ENCODE measurements around the gene NKD2.

Gene NKD2

DNA sequence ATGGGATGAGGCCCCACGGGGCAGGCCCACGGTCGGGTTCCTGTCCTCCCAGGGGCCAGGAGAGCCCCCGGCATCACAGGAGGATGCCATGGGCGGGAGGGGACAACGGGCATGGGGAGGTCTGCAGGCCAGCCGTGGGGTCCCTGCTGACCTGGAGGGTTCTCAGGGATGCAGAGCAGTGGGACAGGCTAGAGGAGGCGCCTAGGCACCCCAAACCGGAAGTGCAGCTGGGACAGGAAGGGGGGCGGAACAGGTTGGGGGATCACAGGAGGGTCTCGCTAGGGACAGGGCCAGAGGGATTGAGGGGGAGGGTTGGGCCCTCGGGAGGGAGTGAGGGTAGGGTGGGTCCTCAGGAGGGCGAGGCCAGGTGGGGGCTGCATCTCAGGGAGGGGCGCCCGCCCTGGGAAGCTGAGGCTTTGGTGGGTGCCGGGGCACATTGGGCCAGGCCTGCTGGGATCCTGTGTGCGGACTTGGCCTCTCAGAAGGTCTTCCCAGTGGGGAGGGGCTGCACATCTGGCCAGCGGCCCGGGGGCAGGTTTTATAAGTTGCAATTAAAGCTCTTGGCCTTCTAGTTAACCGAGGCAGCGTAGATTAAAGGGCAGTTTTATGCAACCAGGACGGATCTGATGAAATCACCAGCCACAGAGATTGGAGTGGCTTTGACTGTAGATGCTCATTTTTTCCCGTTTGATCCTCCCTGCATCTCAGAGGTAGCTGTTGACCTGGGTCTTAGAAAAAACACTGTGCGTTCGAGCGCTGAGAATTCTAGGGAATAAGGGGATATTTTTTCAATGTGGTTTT lies 20.1 kb downstream of the NKD2 start:
- TF ChIP-seq, protein P1, sequence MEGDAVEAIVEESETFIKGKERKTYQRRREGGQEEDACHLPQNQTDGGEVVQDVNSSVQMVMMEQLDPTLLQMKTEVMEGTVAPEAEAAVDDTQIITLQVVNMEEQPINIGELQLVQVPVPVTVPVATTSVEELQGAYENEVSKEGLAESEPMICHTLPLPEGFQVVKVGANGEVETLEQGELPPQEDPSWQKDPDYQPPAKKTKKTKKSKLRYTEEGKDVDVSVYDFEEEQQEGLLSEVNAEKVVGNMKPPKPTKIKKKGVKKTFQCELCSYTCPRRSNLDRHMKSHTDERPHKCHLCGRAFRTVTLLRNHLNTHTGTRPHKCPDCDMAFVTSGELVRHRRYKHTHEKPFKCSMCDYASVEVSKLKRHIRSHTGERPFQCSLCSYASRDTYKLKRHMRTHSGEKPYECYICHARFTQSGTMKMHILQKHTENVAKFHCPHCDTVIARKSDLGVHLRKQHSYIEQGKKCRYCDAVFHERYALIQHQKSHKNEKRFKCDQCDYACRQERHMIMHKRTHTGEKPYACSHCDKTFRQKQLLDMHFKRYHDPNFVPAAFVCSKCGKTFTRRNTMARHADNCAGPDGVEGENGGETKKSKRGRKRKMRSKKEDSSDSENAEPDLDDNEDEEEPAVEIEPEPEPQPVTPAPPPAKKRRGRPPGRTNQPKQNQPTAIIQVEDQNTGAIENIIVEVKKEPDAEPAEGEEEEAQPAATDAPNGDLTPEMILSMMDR (conservative IDR thresholded peaks at IDR 0.05; ENCODE audit: low read depth, low read length) = no peak
- Histone ChIP-seq H2AFZ (ENCODE audit: low read depth) (no peak overlapping the region), H3K4me3 (IDR thresholded peaks at IDR 0.05; ENCODE audit: insufficient read depth, low read depth, low read length) (no peak overlapping the region), H3K79me2 (ENCODE audit: insufficient read depth, low read depth) (peaks cover 51% of the 10 kb centered on the region), H3K27ac (no peak overlapping the region), H4K20me1 (ENCODE audit: insufficient read depth) (peaks cover 7% of the 10 kb centered on the region; the same call in 1 of the 2 replicates), H3K4me2 (no peak overlapping the region), H3K36me3 (ENCODE audit: insufficient read depth) (peaks cover 8% of the 10 kb centered on the region; the same call in 1 of the 2 replicates), H3K27me3 (ENCODE audit: insufficient read depth, low read depth) (no peaks in the 10 kb centered on the region), H3K9ac (no peak overlapping the region), H3K4me1 (ENCODE audit: low read depth, poor library complexity, severe bottlenecking) (no peaks in the 10 kb centered on the region)

DNA sequence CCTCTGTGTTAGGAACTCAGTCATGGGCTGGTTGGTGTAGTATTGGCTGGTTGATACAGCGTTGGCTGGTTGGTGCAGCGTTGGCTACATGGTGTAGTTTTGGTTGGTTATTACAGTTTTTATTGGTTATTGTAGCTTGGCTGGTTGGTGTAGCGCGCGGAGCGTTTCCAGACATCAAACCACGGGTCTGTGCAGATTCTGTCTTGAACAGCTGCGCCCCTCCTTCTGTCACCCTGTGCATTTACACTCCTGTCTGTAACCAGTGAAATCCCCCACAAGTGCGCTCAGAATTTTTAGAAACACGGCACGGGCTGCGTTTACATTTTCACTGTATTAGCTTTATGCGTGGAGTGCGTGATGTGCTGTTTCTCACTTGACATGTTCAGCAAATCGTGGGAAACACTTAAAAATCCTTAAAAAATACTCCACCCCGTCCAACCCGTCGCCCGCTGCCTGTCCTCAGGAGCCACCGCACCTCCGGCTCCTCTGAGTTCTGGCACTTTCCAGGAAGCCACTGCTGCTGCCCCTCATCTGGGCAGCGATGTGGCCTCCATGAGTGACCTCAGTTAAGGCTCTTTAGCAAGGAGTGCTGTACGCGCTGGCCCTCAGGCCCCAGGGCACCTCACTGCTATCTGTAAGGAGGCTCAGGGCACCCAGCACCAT lies 20.8 kb downstream of the NKD2 start:
- H3K79me2 ChIP-seq (ENCODE audit: insufficient read depth, low read depth) = peaks cover 55% of the 10 kb centered on the region
- H3K27ac ChIP-seq = no peak overlapping the region
- H3K4me3 ChIP-seq (IDR thresholded peaks at IDR 0.05; ENCODE audit: insufficient read depth, low read depth, low read length) = no peak overlapping the region
- TF ChIP-seq, protein P1 (conservative IDR thresholded peaks at IDR 0.05; ENCODE audit: low read depth, low read length) = no peak
- no peak overlapping the region for H3K4me2 ChIP-seq
- H4K20me1 ChIP-seq (ENCODE audit: insufficient read depth) = peaks cover 7% of the 10 kb centered on the region; the same call in 1 of the 2 replicates
- no peak overlapping the region for H2AFZ ChIP-seq (ENCODE audit: low read depth)
- peaks cover 11% of the 10 kb centered on the region; the same call in 1 of the 2 replicates for H3K36me3 ChIP-seq (ENCODE audit: insufficient read depth)
- no peaks in the 10 kb centered on the region for H3K4me1 ChIP-seq (ENCODE audit: low read depth, poor library complexity, severe bottlenecking)
- no peak overlapping the region for H3K9ac ChIP-seq
- H3K27me3 ChIP-seq (ENCODE audit: insufficient read depth, low read depth) = no peaks in the 10 kb centered on the region

DNA sequence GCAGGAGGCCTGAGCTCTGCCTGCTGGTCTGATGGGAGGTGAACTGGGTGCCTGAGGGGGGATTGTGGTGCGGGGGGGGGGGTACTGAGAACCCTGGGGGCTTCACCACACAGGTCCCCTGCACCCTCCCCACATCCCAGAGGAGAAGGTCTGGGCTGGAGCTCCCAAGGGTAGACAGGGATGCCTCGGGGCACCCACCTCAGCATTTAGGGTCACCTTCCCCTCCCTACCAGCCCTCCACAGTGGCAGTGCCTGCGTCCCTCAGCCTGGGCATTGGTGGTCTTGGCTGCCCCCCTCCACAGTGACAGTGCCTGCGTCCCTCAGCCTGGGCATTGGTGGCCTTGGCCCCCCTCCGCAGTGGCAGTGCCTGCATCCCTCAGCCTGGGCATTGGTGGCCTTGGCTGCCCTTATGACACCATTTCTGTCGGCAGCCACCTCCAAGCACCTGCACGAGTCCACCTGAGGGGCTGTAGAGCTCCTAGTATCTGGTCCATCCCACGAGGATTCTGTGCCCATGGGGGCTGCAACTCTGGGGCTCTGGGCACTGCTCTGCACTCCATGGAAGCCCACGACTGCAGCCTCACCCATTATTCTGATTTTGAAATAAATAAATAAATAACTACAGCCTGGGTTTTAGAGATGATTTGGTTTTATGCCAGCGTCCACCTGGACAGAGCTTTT lies 21.5 kb downstream of the NKD2 start:
- Histone ChIP-seq H3K4me2 (no peak overlapping the region), H3K27me3 (ENCODE audit: insufficient read depth, low read depth) (no peaks in the 10 kb centered on the region), H3K4me1 (ENCODE audit: low read depth, poor library complexity, severe bottlenecking) (no peaks in the 10 kb centered on the region)

DNA sequence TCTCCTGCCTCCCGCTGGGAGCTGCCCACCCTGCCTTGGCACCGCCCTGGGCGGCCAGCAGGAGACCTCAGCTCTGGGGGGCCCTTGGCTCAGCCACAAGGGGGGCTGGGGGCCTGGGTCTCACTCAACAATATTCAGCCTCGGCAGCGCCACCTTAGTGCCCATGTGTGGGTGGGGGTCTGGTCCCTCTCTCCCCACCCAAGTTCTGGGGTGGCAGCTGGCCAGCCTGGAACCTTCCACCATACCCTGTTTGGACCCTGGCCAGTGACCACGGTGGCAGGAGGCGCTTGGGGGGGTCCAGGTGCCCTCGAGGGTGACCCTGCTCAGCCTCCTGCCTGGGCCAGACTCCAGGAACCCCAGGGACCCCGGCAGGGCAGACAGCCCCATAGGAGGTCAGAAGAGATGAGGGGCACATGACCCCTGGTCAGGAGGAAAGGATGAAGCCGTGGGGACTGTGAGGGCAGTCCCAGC lies 22.2 kb downstream of the NKD2 start:
- TF ChIP-seq, protein P1 (conservative IDR thresholded peaks at IDR 0.05; ENCODE audit: low read depth, low read length) = no peak
- no peaks in the 10 kb centered on the region for H3K4me1 ChIP-seq (ENCODE audit: low read depth, poor library complexity, severe bottlenecking)
- H3K9ac ChIP-seq = no peak overlapping the region
- no peak overlapping the region for H2AFZ ChIP-seq (ENCODE audit: low read depth)
- no peaks in the 10 kb centered on the region for H3K27me3 ChIP-seq (ENCODE audit: insufficient read depth, low read depth)
- no peak overlapping the region for H3K4me3 ChIP-seq (IDR thresholded peaks at IDR 0.05; ENCODE audit: insufficient read depth, low read depth, low read length)
- H3K36me3 ChIP-seq (ENCODE audit: insufficient read depth) = peaks cover 11% of the 10 kb centered on the region; the same call in 1 of the 2 replicates
- peaks cover 7% of the 10 kb centered on the region; the same call in 1 of the 2 replicates for H4K20me1 ChIP-seq (ENCODE audit: insufficient read depth)
- H3K4me2 ChIP-seq = no peak overlapping the region
- no peak overlapping the region for H3K27ac ChIP-seq
- H3K79me2 ChIP-seq (ENCODE audit: insufficient read depth, low read depth) = peaks cover 55% of the 10 kb centered on the region

More for the DNA sequence above, 21.5 kb downstream of the NKD2 start:
- no peak overlapping the region for H2AFZ ChIP-seq (ENCODE audit: low read depth)
- H3K79me2 ChIP-seq (ENCODE audit: insufficient read depth, low read depth) = peaks cover 55% of the 10 kb centered on the region
- H3K36me3 ChIP-seq (ENCODE audit: insufficient read depth) = peaks cover 11% of the 10 kb centered on the region; the same call in 1 of the 2 replicates
- peaks cover 7% of the 10 kb centered on the region; the same call in 1 of the 2 replicates for H4K20me1 ChIP-seq (ENCODE audit: insufficient read depth)
- H3K4me3 ChIP-seq (IDR thresholded peaks at IDR 0.05; ENCODE audit: insufficient read depth, low read depth, low read length) = no peak overlapping the region
- no peak overlapping the region for H3K9ac ChIP-seq
- TF ChIP-seq, protein P1 (conservative IDR thresholded peaks at IDR 0.05; ENCODE audit: low read depth, low read length) = no peak
- H3K27ac ChIP-seq = no peak overlapping the region

All from KMS-11 (cell line).